HepG2 (cell line): ENCODE measurements around the gene PNPLA8. TPM values are rescaled to one million over a fixed set of nuclear protein-coding genes. Genes with fewer than 3 reads are reported as not detected.

Experiments
- CAMTA2 ChIP-seq: sonication (generic); formaldehyde crosslinking; IDR thresholded peaks from 2 replicates; pipeline ENCODE4 v1.4.0; 2020; ENCODE audit warnings: mild to moderate bottlenecking, missing genetic modification reagents, borderline replicate concordance
- CENPT ChIP-seq: sonication (generic); formaldehyde crosslinking; IDR thresholded peaks from 2 replicates; pipeline ENCODE4 v1.8.0; 2022; ENCODE audit warnings: low read depth, mild to moderate bottlenecking, moderate library complexity, missing genetic modification reagents
- DRAP1 ChIP-seq: IDR thresholded peaks from 2 replicates; pipeline ENCODE4 v1.6.1; 2016; ENCODE audit warnings: missing genetic modification reagents, missing compliant biosample characterization
- ELF3 ChIP-seq: IDR thresholded peaks from 2 replicates; pipeline ENCODE4 v1.6.1; 2016; ENCODE audit warnings: missing genetic modification reagents, missing compliant biosample characterization
- FOSL1 ChIP-seq: sonication (generic); formaldehyde crosslinking; IDR thresholded peaks from 2 replicates; pipeline ENCODE4 v1.9.0; 2021; ENCODE audit warnings: missing genetic modification reagents, borderline replicate concordance
- GZF1 ChIP-seq: sonication (generic); formaldehyde crosslinking; IDR thresholded peaks from 2 replicates; pipeline ENCODE4 v1.5.1; 2020; ENCODE audit warnings: mild to moderate bottlenecking, missing genetic modification reagents
- HNF1A ChIP-seq, 2 experiments: sonication (generic) in 1 of 2; formaldehyde crosslinking in 1 of 2; IDR thresholded peaks; 2 replicates each; pipeline versions ENCODE4 v1.4.0 to v1.6.1; 2016 to 2020; ENCODE audit warnings: borderline replicate concordance in 1 of 2, low read depth in 1 of 2, mild to moderate bottlenecking in 1 of 2, missing genetic modification reagents in 1 of 2
- KLF11 ChIP-seq: IDR thresholded peaks from 2 replicates; pipeline ENCODE4 v1.6.1; 2016; ENCODE audit warnings: missing compliant biosample characterization
- MAFG ChIP-seq: sonication (generic); formaldehyde crosslinking; IDR thresholded peaks from 2 replicates; pipeline ENCODE4 v1.5.1; 2020; ENCODE audit warnings: mild to moderate bottlenecking, missing genetic modification reagents
- MIXL1 ChIP-seq: IDR thresholded peaks from 2 replicates; pipeline ENCODE4 v1.6.1; 2016
- NFIB ChIP-seq: sonication (generic); formaldehyde crosslinking; IDR thresholded peaks from 2 replicates; pipeline ENCODE4 v1.9.0; 2021; ENCODE audit warnings: missing genetic modification reagents, mild to moderate bottlenecking, borderline replicate concordance
- SMC3 ChIP-seq: IDR thresholded peaks from 2 replicates; pipeline ENCODE4 v1.6.1; 2011; ENCODE audit warnings: low read length, improper control_type of control experiment
- TEAD2 ChIP-seq: sonication (generic); formaldehyde crosslinking; IDR thresholded peaks from 2 replicates; pipeline ENCODE4 v1.9.0; 2021; ENCODE audit warnings: missing genetic modification reagents
- THAP7 ChIP-seq: sonication (generic); formaldehyde crosslinking; IDR thresholded peaks from 2 replicates; pipeline ENCODE4 v1.8.1; 2023; ENCODE audit warnings: mild to moderate bottlenecking, missing genetic modification reagents
- ZBTB1 ChIP-seq: sonication (generic); formaldehyde crosslinking; IDR thresholded peaks from 2 replicates; pipeline ENCODE4 v1.4.0; 2020; ENCODE audit warnings: missing genetic modification reagents, borderline replicate concordance
- ZFP36L1 ChIP-seq: sonication (generic); formaldehyde crosslinking; IDR thresholded peaks from 2 replicates; pipeline ENCODE4 v1.8.0; 2022; ENCODE audit warnings: mild to moderate bottlenecking, missing genetic modification reagents, moderate library complexity
- ZFP62 ChIP-seq: sonication (generic); formaldehyde crosslinking; IDR thresholded peaks from 2 replicates; pipeline ENCODE4 v1.4.0; 2020; ENCODE audit warnings: missing genetic modification reagents
- ZFP90 ChIP-seq: sonication (generic); formaldehyde crosslinking; IDR thresholded peaks from 2 replicates; pipeline ENCODE4 v1.8.0; 2022; ENCODE audit warnings: missing genetic modification reagents, mild to moderate bottlenecking, inconsistent platforms, borderline replicate concordance
- ZNF326 ChIP-seq: sonication (generic); formaldehyde crosslinking; IDR thresholded peaks from 2 replicates; pipeline ENCODE4 v1.4.0; 2020; ENCODE audit warnings: missing genetic modification reagents, borderline replicate concordance
- ZNF432 ChIP-seq: sonication (generic); formaldehyde crosslinking; IDR thresholded peaks from 2 replicates; pipeline ENCODE4 v1.5.0; 2020; ENCODE audit warnings: missing genetic modification reagents, mild to moderate bottlenecking, borderline replicate concordance
- ZNF451 ChIP-seq: sonication (generic); formaldehyde crosslinking; IDR thresholded peaks from 2 replicates; pipeline ENCODE4 v1.5.0; 2020; ENCODE audit warnings: mild to moderate bottlenecking, missing genetic modification reagents
- ZNF644 ChIP-seq: IDR thresholded peaks from 2 replicates; pipeline ENCODE4 v1.6.1; 2016; ENCODE audit warnings: low read depth
- ZNF670 ChIP-seq: sonication (generic); formaldehyde crosslinking; IDR thresholded peaks from 2 replicates; pipeline ENCODE4 v1.8.0; 2022; ENCODE audit warnings: mild to moderate bottlenecking, missing genetic modification reagents, borderline replicate concordance
- ZNF691 ChIP-seq: sonication (generic); formaldehyde crosslinking; IDR thresholded peaks from 2 replicates; pipeline ENCODE4 v1.4.0; 2020; ENCODE audit warnings: missing genetic modification reagents, low read depth, mild to moderate bottlenecking, borderline replicate concordance
- ZNF75D ChIP-seq: sonication (generic); formaldehyde crosslinking; IDR thresholded peaks from 2 replicates; pipeline ENCODE4 v1.8.1; 2023; ENCODE audit warnings: missing genetic modification reagents, mild to moderate bottlenecking, borderline replicate concordance
- polyA plus RNA-seq, 8 experiments: library from polyadenylated mRNA; depleted of rRNA in 3 of 8; stranded (reverse) in 7 of 8; unstranded in 1 of 8; fragments of >200 nt; fragmentation: Illumina TruSeq in 4 of 8; extraction: Trizol in 4 of 8; gene quantifications; 2 replicates each; pipeline versions ENCODE4 v1.2.1 to v1.2.3, GENCODE V29; 2011 to 2016; ENCODE audit warnings: low read depth in 4 of 8, missing spikeins in 1 of 8, mixed read lengths in 1 of 8; ENCODE audit not compliant: insufficient read depth in 1 of 8
- total RNA-seq, 5 experiments: library from RNA; depleted of rRNA; stranded (reverse); fragments of >200 nt; fragmentation: Illumina TruSeq; extraction: Trizol; gene quantifications; 2 replicates each; pipeline ENCODE4 v1.2.3, GENCODE V29; 2016; ENCODE audit warnings: low read depth in 1 of 5

Gene PNPLA8
- total and polyA plus RNA-seq, 2 of the 13 experiments (the other 11 are each of a cell fraction or from before 2014, with no cell fraction given): 6.3 to 11.4 TPM

DNA sequence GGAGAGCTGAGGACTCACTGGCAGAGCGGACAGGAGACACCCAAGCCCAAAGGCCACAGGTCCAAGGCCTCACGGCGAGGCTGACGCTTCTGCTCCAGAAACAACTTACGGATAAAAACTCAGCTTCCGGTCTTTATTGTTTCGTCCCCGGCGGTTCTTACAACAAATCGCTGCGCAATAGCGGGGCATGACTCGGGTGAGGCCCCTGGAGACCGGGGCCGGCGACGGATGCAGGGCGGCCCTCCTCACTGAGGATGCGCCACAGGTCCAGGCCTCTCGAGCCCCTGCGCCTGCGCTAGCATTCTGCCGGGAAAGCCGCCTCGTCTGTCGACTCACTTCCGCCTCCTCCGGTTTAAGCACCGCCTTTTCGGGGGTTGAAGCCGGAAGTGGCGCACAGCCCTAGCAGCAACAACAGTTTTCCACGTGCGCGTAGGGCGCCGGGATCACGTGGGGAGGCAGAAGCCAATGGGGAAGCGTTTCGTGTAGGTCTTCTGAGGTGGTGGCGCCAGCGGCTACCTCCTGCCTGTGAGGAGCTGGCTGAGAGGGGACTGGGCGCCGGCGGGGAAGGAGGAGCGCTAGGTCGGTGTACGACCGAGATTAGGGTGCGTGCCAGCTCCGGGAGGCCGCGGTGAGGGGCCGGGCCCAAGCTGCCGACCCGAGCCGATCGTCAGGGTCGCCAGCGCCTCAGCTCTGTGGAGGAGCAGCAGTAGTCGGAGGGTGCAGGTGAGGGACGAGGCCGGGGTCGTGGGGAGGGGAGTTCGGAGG, 43.6 kb upstream of the PNPLA8 start, which contains the start of the genes DNAJB9 and THAP5 (continued):
- TF ChIP-seq CENPT (CRISPR knock-in tag): no peak
- TF ChIP-seq HNF1A (IDR thresholded peaks at IDR 0.05; ENCODE audit: low read depth): no peak
- peak; percentile 74; the same call in 1 of the 2 replicates for TF ChIP-seq HNF1A (CRISPR knock-in tag; IDR thresholded peaks at IDR 0.05; ENCODE audit: borderline replicate concordance)
- no peak for TF ChIP-seq SMC3
- TF ChIP-seq ZFP36L1: 0 out of 2 replicates have a peak, but pooled peaks have one; percentile 47
- TF ChIP-seq FOSL1 (CRISPR knock-in tag): no peak
- peak; percentile 90; the same call in 1 of the 2 replicates for TF ChIP-seq THAP7 (CRISPR knock-in tag)
- TF ChIP-seq MIXL1 (CRISPR knock-in tag): 0 out of 2 replicates have a peak, but pooled peaks have one; percentile 41
- TF ChIP-seq TEAD2 (CRISPR knock-in tag): no peak
- peak; percentile 96 for TF ChIP-seq DRAP1 (CRISPR knock-in tag)
- TF ChIP-seq ZNF326 (CRISPR knock-in tag): no peak
- no peak for TF ChIP-seq MAFG (CRISPR knock-in tag)
- TF ChIP-seq ZNF644 (CRISPR knock-in tag): no peak
- TF ChIP-seq ZNF670 (CRISPR knock-in tag): peak; percentile 74; the same call in 1 of the 2 replicates
- no peak for TF ChIP-seq ZNF432 (CRISPR knock-in tag)
- peak; percentile 94 for TF ChIP-seq ELF3
- peak; percentile 89 for TF ChIP-seq GZF1 (CRISPR knock-in tag)
- peak; percentile 90 for TF ChIP-seq KLF11 (CRISPR knock-in tag)
- TF ChIP-seq ZBTB1: no peak
- TF ChIP-seq ZFP62: no peak
- peak; percentile 85; the same call in 1 of the 2 replicates for TF ChIP-seq ZNF451 (CRISPR knock-in tag)
- 0 out of 2 replicates have a peak, but pooled peaks have one; percentile 29 for TF ChIP-seq ZNF691 (CRISPR knock-in tag)
- no peak; the same call in 1 of the 2 replicates for TF ChIP-seq ZFP90 (CRISPR knock-in tag)
- TF ChIP-seq NFIB (CRISPR knock-in tag): no peak
- no peak for TF ChIP-seq CAMTA2 (CRISPR knock-in tag)
- no peak for TF ChIP-seq ZNF75D (CRISPR knock-in tag)
